UCSD-AML1 (cell line): ENCODE data around the gene SON.
A peak's percentile ranks its signal among the peaks of the same experiment; 100 is the strongest.
"Not testable (repeated sequence)": the region's sequence is repeated elsewhere in the genome, so short reads cannot be mapped to it uniquely, and the experiment has no call there.

ENCODE experiments used
- DNase-seq: peaks from one replicate; lab custom pipeline; 2025; ENCODE audit not compliant: unreplicated experiment; lab: John Stamatoyannopoulos, UW

Gene SON

DNA sequence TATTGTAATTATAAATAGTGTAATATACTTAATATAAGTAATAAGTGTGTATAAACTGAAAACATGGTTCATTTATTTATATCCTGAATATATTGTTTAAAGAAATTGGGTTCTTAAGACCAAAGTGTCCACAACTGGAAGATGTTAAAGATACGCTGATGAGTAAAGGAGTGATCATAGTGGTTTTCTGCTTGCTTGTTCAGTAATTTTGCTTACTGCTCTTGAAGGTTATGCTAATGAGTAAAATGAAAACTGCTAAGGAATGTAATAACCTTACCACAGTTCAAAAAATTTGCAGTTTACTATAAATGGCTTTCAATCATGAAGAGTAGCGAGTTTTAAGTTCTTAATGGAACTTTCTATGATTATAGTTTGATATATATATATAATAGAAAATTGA lies 23.7 kb downstream of the SON start:
- DNase-seq: no peak

DNA sequence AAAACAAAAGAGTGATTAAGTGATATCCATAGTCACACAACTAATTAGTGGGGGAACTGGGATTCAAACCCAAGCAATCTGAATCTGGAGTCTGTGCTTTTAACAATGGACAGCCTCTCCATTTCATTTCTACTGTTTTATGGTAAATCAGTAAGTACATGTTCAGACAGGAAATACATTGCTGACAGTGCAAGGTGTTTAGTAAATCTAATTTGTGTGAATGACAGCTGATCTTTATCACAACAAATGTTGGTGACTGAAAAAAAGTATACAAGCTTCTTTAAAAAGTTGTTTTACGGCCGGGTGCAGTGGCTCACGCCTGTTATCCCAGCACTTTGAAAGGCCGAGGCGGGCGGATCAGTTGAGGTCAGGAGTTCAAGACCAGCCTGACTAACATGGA lies 25.1 kb downstream of the SON start:
- DNase-seq: no peak

DNA sequence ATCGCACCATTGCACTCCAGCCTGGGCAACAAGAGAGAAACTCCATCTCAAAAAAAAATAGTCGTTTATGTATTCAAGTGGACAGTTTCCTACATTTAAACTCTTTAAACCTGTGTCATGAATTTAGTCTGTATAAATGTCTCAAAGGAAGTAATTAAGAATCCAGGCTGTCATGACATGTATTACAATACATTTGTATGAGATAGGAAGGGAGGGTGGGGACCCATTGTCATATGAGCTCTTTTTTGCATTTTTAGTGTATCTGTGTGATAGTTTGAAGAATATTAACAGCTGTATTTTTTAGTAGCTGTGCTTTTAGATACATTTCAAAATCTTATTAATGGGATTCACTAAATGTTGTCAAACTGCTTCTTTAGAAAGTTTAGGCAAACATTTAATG lies 25.6 kb downstream of the SON start:
- no peak for DNase-seq

DNA sequence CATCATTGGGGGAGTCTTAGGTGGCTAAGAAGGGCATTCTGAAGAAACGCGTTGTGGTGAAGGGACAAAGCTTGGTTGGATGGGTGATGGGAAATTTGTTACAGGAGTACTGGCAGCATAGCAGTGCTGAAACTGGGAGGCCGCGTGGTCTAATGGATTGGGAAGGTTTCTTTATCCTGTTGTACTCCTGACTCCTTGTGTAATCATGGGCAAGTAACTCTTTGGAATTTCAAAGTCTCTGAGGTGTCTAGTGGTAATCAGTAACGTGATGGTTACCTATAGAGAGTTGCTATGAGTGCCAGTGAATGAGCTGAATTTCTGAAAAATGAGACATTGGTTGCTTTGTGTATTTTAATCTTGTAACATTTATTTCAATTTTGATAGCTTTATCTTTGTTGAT lies 27.2 kb downstream of the SON start:
- no peak for DNase-seq

DNA sequence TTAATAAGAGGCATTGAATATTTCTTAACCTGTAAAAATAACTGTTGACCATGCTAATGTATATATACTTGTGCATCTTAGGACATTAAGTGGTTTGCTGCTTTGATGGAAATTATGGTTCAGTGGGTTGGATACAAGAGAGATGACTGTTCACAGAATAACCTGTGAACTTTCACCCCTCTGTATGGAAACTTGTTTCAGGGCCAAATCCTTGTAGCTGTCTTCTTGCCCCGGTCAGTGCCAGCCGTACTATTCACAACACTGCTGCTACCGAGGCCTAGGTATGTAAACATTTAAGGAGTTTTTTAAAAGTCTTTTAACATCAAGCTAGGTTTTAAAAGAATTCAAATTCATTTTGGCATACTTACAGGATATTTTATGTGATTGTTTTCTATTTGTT lies 29.5 kb downstream of the SON start:
- DNase-seq: no peak

DNA sequence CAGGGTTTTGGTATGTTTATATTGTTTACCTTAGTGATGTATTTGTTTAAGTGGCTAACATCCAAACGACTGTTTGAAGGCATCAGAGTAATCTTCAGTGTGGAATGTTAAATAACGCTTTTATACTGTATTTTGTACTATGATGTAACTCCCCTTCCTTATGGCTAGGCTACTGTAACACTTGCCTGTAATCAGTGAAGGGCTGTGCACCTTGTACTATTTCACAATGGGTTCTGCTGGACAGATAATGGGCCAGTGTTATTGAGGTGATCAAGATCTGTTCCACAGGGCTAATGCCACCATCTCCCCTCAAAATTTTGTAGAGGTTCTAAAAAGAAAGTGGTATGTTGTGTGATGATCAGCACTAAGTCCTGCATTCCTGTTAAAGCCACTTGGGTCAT lies 33.9 kb downstream of the SON start:
- DNase-seq: not testable (repeated sequence)

DNA sequence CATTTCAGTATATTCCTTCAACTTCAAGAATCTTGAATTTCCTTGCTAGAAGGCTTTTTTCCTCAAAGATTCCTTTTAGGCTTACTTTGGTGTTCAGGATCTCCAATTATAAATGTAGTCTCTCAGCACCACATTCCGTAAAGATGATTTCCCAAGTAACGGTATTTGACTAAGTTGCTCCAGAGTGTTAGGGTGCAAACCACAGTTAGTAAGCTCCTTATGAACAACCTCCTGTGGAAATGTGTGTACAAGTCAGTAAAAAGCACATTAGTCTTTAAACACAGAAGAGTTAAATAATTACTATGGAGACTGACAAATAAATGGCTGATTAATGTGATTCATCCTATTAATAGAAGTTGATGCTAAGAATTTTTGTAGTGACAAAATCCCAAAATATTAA lies 35.4 kb downstream of the SON start:
- no peak for DNase-seq

DNA sequence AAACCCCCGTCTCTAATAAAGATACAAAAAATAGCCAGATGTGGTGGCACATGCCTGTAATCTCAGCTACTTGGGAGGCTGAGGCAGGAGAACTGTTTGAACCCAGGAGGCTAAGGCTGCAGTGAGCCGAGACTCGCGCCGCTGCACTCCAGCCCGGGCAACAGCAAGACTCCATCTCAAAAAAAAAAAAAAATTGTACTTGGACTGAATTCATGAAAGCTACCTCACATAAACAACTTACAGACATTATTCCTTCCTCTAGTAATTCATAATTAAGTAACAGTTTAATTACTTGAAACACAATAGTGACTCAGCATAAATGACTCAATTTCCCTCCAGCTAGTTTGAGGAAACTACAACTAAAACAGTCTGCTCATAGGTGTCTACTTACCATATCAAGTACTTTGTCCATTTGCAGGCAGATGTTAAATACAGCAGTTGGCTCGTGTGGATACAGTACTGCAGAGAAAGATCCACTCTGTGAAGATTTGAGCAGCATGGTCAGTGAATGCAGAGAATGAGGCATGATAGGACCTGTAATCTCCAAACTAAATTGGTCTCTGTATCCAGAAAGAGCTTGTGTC lies 36.2 kb downstream of the SON start:
- no peak for DNase-seq

DNA sequence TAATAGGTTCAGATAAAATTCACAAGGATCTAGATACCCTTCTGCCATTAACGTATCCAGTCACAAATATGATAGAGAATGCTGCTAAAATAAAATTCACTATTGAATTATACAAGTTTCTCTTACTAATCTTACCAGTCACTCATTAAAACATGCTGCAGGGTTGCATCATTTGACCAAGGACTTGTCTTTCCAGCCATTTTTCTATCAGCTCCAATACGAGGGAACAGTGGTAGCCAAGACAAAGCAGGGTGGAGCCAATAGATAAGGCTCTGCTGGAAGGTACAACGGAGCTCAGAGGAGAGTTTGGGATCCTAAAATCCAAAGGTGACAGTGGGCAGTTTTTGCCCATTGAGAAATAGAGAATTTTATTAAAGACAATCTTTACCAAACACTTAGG lies 41.6 kb downstream of the SON start:
- no peak for DNase-seq

DNA sequence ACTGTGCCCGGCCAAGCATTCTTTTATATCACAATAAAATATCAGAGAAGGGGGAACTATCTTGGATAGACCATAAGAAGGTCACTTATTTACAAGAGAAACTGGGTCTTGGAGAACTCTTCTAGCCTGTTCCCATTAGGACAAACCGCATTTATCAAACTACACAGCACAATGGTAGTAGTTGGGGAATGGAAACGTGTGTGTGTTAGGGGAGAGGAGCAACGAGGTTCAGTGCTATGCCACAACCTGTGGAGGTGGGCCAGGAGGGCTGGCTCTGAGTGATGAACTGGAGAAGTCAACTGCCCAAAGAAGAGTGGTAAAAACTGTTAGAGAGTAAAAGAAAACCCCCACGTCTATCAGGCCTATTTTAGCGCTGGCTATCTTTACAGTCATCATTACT lies 44.1 kb downstream of the SON start:
- no peak for DNase-seq

DNA sequence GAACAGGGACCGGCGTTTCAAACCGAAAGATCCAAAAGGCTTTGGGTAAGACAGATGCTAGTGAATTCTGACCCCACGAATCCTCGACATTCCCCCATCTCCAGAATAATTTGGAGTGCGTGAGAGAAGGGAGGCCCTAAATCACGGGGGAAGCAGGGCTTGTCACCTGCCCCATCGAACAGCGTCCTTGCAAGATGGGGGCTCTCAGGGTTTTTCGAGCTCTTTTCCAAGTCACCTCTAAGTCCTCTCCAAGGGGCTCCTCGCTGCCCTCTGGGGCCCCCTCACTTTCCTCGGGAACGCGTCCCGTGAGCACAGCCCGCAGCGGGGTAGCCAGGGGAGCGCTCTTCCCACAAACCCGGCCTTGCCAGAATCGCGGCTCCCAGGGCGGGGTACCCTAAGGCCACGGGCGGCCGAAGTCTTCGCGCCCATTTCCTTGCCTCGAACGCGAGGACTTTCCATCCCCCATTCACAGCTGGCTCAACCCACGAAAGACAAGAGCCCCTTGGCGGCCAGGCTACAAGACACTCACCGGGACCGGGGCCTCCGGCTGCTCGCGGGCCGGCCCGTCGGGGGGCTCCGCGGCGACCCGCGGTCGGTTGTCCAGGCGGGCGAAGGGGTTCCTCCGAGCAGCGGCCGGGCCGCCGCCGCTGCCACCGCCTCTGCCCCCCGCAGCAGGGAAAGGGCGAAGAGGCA lies 45.1 kb downstream of the SON start:
- peak; percentile 50 for DNase-seq

DNA sequence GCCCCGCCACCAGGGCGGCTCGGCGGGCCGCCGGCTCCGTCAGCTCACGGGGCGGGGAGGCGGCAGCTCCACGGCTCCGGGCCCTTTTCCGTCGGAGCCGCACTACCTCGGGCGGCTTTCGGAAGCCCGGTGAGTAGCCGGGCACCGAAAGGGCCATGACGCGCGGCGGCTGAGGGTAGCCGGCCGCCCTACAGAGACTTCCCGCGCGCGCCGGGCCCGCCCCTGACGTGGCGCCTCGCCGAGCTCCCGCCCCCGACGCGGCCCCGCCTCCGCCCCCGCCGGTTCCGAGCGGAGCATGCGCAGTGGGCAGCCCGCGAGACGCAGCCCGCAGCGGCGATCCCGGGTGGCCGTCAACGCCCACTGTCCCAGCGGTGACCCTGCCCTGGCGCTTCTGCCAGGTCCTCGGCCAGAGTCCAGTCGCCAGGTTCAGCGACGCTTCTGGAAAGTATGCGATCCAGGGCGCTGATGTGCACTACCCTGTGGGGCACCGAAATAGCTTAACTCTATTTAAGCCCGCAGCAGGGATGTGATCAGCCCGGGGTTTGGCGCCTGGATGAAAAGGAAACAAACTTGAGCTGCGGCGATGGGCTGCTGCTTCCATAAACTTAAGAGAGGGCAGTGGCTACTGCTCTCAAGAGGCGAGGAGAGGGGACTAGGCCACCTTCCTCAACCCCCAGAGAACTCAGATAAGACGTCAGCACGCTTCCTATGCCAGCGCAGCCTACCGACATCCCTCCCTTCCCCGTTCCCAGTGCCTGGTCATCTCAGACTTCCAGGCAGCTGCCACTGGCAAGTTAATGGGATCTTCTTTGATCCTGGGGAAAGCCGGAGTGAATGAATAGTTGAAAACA lies 45.9 kb downstream of the SON start, which contains the start of gene DONSON:
TSS of gene DONSON (minus strand) at position 200 of the 851 bp plus-strand sequence. CDS start at position 157, 43 bp downstream.
- DNase-seq: peak; percentile 91

DNA sequence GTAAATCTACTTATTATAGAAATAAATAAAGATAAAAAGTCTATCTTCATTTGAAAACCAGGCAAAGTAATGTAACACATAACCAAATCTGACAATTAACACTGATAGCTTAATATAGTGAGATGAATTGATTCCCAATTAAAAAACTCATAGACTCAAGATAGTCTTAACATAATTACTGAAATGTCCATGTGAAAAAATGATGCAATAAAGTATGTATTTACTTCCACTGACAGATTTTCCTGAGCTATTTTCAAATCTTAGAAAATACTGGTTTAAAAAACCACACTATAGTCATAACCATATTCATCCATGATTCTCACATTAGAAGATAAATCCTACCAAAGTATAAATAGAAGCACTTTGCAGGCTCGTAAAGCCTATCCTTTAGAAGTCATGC lies 55.2 kb downstream of the SON start:
- DNase-seq: no peak

DNA sequence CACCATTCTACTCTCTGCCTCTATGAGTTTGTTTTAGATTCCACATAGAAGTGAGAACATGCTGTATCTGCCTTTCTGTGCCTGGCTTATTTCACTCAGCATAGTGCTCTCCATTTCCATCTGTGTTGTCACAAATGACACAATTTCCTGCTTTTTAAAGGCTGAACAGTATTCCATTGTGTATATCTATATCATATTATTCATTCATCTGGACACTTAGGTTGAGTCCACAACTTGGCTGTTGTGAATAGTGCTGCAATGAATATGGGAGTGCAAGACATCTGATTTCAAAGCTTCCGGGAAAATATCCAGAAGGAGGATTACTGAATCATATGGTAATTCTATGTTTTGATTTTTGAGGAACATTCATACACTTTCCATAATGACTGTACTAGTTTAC lies 65.7 kb downstream of the SON start:
- DNase-seq: no peak

DNA sequence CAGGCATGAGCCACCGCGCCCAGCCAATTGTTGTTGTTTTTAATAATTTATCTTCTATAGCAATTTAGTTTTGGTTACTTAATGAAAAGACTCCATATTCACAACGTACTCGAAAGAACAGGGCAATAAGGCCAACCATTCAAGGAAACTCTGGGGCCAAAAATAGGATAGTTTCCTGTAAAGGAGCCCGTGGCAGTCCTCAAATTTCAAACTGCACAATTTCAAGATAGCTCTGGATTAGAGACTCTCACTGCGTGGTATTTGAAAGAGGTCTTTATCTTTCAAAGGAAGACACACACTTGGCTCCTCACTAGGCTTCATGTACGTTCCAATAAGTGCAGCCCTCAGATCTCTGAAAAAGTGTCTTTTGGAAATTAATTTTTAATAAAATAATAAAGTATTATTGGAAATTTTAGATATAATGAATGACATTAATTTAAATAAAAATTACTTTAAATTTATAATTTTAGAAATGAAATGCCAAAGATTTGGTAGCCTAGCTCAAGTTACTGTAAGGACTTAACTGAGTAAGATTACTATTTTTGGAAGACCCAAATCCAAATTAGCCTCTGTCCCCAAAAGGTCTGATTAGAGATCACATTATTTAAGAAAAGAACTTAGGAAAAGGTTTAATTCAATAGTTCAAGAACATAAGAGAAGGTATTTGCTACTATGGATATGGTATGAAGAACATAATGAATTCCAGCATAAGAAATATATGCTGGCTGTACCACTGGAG lies 68.3 kb downstream of the SON start:
- DNase-seq: no peak

DNA sequence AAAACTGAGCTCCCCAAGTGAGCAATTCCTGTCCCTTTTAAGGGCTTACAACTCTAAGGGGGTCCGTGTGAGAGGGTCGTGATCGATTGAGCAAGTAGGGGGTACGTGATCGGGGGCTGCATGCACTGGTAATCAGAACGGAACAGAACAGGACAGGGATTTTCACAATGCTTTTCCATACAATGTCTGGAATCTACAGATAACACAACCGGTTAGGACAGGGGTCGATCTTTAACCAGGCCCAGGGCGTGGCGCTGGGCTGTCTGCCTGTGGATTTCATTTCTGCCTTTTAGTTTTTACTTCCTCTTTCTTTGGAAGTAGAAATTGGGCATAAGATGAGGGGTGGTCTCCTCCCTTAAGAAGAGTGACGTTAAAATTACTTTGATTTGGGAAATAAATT lies 74.7 kb downstream of the SON start:
- not testable (repeated sequence) for DNase-seq

DNA sequence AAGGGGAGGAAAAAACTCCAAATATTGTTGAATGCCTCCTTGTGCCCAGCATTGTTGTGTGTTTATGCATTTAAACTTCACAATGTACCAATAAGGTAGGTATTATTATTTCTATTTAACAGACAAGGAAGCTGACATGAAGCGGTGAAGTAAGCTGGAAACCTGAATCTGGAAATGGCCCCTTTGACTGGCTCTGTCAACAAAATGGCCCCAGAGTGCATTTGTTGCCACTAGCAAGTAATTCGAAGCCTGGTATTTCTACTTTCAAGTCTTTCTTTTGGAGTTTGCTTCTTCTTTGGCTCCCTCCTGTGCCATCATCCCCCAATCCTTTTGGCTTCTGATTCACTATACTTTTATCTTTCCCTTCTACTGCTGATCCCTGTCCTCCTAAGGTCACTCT lies 75.6 kb downstream of the SON start:
- no peak for DNase-seq

DNA sequence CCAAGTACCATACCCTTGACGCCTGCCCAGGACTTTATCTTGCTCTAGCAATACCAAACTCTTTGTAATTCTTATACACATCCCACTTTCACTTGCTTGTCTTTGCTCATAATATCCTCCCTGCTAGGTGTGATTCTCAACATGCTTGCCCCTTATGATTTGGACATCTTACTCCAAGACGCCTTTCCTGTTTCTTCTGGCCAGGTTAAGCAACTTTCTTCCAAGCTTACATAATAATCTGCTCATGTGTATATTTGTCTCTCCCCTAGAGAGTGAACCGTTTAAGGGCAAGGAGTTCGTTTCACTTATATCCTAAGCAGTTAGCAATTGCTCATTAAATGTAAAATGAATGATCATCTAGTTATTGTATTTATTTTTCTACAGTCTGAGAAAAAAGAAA lies 76.9 kb downstream of the SON start:
- no peak for DNase-seq

DNA sequence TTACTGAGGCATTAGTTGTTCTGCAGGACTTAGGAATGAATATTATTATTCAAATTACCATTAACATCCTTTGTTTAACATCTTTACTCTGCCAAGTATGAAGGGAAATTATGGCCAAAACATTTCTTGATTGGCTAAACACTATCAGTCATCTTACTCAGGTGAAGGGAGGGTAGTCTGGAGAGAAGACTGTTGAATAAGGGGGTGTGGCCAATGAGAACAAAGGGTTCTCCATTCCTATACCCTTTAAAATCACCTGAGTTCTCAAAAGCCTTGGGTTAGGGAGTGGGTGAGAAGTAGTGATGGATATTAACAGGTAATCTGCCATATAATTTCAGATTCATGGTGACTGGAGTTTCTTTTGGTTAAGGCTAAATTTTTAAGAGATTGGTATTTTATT lies 79.4 kb downstream of the SON start:
- no peak for DNase-seq

DNA sequence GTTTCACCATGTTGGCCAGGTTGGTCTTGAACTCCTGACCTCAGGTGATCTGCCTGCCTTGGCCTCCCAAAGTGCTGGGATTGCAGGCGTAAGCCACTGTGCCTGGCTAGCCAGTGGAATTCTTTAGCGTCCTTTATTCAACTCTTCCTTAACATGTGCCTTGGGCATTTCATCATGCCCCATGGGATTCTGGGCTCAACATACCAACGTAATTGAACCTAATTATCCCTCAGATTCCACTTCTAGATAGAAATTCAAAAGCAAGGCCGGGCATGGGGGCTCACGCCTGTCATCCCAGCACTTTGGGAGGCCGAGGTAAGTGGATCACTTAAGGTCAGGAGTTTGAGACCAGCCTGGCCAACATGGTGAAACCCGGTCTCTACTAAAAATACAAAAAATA lies 83.3 kb downstream of the SON start:
- DNase-seq: not testable (repeated sequence)
